SW 1271 (cell line): ENCODE data around the gene SELENOF.
"Not testable (repeated sequence)": the region's sequence is repeated elsewhere in the genome, so short reads cannot be mapped to it uniquely, and the experiment has no call there.

Experiments used
- DNase-seq, 2 experiments: peaks; one replicate each; lab custom pipeline; 2025; lab: John Stamatoyannopoulos, UW

SELENOF gene

GRCh38 chr1:86814118-86814517 is 99.8 kb downstream of the SELENOF start:
- not testable (repeated sequence) for DNase-seq
